ENCODE data around the gene MT1E.
"Not testable (repeated sequence)": the region's sequence is repeated elsewhere in the genome, so short reads cannot be mapped to it uniquely, and the experiment has no call there.

The MT1E gene

DNA sequence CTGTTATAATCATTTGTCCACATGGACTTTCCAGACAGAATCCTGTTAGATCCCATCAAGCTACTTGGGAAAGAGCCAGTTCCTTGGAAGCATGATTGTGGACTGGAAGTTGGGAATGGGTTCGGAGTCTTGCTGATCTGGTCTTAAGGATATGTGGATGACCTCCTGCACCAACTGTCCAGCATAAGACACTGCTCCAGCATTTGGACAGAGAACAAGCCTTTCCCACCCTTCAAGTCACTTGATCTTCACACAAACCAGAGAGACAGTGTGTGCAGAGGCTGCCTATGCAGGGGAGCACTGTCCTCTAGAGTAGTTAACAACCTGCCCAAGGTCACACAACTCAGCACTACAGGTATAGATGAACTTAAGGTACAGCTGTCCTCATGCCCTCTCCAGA, 20.3 kb downstream of the MT1E start:
- no peak for DNase-seq (ENCODE audit: low spot score)

- DNase-seq (ENCODE audit: low spot score): no peak
These were observed 22.3 kb downstream of the MT1E start for GRCh38 chr16:56647641-56648431.

- no peak for DNase-seq (ENCODE audit: low spot score)
These were observed 23.7 kb downstream of the MT1E start for GRCh38 chr16:56649271-56649670.

- DNase-seq (ENCODE audit: low spot score): no peak
These were observed 24.2 kb downstream of the MT1E start for GRCh38 chr16:56649820-56650219.

GRCh38 chr16:56651586-56651985, 26.0 kb downstream of the MT1E start, which contains the start of gene MT1B:
Gene MT1B, plus strand, starts transcription at chr16:56651886. Its CDS starts 68 bp downstream, at chr16:56651954.
- no peak for DNase-seq (ENCODE audit: low spot score)

DNA sequence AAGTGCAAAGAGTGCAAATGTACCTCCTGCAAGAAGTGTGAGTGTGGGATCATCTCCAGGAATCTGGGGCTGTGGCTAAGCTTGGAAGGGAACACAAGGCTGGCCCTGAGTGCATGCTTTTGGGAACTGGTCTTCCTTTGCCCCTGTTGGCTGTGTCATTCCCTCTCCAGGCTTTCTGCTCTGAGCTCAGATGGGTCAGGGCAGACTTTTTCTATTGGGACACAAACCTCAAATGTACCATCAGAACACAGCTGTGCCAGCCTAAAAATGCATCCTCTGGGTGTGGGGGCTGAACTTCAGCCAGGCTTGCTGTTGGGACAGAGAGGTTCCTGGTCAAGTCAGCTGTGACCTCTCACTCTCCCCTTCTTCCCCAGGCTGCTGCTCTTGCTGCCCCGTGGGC, 27.0 kb downstream of the MT1E start:
- no peak for DNase-seq (ENCODE audit: low spot score)

- DNase-seq (ENCODE audit: low spot score): no peak
These were observed 27.6 kb downstream of the MT1E start for GRCh38 chr16:56653218-56653617.

DNA sequence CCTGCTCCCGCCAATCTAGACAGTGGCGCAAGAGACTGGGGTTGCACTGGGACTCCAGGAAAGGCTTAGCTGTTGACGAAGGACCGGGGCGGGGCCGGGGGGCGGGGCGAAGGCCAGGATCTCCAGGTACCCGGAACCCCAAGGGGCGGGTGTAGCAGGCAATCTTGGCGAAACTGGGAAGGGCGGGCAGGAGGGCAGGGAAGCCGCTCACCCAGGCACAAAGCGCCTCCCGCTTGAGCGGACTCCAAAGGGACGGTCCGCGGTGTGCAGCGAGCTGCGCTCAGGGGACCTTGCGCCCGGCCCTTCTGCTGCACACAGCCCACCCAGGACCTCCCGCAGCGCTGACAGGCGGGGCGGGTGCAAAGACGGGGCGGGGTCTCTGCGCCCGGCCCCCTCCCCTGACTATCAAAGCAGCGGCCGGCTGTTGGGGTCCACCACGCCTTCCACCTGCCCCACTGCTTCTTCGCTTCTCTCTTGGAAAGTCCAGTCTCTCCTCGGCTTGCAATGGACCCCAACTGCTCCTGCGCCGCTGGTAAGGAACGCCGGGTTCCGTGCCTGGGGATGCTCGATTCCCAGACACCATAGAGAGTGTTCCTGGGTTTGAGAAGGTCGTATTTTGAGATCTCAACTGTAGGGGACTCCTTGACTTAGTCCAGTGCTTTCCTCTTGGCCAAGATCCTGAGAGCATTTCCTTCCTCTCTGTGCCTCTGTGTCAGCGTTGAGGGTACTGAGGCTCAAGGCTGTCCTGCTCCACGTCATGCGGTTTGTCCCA, 32.2 kb downstream of the MT1E start, which contains the start of gene MT1F:
Gene MT1F (plus strand): TSS at position 405 of the 772 bp plus-strand sequence. CDS start 100 bp downstream, at position 505.
- DNase-seq (ENCODE audit: low spot score): peak; percentile 67

DNA sequence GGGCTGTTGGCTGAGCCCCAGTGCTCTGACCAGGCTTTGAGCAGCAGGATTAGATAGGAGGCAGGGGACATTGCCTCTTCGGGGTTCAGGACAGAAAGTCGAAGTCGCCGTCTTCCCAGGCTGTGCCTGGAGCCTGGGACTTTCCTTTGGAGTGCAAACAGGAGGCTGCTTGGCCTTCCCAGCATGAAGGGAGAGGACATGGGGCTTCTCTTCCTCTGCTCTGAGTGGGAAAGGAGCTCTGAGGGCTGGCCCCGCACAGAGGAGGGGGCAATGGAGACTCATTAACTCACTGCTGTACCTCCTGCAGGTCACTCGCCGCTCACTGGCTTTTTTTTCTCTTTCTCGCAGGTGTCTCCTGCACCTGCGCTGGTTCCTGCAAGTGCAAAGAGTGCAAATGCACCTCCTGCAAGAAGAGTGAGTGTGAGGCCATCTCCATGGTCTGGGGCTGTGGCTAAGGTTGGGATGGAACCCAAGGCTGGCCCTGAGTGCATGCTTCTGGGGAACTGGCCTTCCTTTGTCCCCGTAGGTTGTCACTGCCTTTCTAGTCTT, 32.8 kb downstream of the MT1E start:
- no peak for DNase-seq (ENCODE audit: low spot score)

DNA sequence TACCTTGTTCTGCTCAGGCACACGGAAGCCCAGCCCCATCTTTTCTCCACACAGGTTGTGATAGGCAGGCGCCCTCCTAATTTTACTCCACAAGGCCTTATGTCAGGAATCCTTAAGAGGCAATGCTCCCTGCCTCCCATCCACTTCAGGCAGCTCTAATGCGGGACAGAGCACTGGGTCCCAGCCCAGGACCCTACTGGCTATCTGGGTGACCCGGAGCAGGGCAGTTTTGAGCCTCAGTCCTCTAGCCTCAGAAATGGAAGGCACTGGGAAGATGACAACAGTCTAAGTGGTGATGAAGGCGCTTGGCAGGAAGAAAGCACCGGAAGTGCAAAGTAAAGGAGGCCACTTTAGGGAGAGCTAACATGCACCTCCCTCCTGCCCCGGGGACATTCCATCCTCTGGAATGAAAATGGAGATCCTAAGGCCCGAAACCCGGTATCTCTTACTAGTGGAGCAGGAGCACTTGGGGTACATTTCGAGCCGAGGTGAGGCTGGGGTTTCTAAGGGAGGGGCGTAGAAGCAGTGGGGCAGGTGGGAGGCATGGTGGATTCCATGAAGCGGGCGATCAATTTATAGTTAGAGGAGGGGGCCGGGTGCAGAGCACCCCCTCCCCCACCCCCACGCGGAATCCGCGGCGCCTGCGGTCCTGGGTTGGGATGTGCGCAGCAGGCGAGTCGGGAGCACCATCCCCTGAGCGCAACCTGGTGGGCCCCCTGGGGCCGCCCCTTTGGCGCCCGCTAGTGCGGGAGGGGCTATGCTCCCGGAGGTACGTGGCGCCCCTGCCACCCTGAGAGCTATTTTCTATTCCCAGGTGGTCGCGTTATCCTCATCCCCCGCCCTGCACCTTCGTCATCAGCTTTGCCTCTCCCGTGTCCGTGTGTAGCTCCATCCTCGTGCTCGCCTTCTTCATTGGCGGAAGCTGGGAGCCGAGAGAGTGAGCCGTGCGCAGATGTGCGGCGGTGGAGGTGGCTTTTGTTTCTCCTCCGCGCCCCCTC, 37.1 kb downstream of the MT1E start:
- peak; percentile 21 for DNase-seq (ENCODE audit: low spot score)

GRCh38 chr16:56664506-56664905, 38.9 kb downstream of the MT1E start:
- DNase-seq (ENCODE audit: low spot score): no peak

DNA sequence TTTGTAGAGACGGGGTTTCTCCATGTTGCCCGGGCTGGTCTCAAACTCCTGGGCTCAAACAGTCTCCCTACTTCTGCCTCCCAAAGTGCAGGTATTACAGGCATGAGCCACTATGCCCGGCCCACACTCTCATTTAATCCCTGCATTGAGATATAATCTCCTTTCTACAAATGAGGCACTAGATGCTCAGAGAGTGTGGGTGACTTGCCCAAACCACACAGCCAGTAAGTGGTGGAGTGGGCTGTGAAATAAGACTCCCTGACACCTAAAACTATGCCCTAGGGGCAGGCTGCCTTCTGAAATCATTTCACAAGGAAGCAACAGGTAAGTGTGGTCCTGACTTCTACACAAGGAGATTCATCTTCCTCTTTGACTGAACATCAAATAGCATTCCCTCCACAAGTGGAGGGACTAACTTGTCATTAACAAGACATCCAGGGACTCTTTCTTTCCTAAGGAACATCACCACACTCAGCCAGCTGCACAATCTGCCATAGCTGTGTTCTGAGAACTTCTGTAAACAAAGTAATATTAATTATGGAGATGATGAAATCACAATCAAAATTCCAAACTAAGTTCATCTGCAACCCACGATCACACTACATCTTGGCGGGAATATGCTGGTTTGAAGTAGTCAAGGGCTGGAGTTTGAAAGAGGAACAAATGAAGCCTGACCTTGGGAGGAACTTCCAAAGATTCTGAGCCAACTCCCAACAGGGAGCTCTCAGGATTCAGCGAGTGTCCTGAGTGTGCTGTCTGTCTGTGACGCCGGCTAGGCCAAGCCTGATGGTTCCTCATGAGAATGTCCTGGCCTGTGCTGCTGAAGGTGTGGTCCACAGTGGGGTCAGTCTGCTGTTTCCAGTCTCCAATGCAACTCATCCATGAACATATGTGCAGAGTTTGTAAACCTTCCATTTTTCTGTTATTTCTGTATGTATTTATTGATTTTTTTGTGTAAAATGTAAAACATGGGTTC, 40.0 kb downstream of the MT1E start:
- not testable (repeated sequence) for DNase-seq (ENCODE audit: low spot score)

DNA sequence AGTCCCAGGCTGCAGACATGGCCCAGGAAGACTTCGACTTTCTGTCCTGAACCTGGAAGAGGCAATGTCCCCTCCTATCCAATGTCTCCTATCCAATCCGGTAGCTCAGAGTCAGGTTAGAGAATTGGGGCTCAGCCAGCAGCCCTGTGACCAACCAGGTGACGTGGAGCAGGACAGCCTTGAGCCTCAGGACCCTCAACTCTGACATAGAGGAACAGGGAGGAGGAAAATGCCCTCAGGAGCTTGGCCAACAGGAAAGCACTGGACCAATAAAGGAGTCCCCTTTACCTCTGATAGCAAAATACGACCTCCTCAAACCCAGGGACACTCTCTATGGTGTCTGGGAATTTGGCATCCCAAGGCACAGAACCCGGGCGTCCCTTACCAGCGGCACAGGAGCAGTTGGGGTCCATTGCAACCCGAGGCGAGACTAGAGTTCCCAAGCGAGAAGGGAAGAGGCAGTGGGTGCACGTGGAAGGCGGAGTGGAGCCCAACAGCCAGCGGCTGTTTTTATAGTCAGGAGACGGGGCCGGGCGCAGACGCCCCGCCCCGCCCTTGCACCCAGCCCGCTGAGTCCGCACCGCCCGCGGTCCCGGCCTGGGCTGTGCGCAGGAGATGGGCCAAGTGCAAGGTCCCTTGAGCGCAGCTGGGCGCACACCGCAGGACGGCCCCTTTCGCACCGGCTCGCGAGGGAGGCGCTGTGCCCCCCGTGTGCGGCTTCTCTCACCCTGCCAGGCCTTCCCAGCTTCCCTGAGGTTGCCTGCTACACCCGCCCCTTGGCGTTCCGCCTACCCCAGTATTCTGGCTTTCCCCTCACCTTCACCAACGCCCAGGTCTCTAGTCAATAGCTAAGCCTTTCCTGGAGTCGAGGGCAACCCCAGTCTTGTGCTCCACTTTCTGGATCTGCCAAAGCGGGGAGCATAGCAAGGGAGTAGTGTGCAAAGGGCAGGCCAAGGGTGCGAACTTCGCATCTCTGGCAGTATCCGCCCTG, 42.3 kb downstream of the MT1E start, which contains the start of gene MT1G:
Gene MT1G (minus strand): TSS at position 485 of the 991 bp plus-strand sequence. CDS start 72 bp downstream, at position 413.
- DNase-seq (ENCODE audit: low spot score): peak; percentile 52

GRCh38 chr16:56669005-56669839, 43.6 kb downstream of the MT1E start, which contains the start of gene MT1H:
Gene MT1H, plus strand, starts transcription at chr16:56669814. Its CDS starts 71 bp downstream, at chr16:56669885.
- no peak for DNase-seq (ENCODE audit: low spot score)

GRCh38 chr16:56669840-56670619, 44.4 kb downstream of the MT1E start:
- DNase-seq (ENCODE audit: low spot score): no peak

DNA sequence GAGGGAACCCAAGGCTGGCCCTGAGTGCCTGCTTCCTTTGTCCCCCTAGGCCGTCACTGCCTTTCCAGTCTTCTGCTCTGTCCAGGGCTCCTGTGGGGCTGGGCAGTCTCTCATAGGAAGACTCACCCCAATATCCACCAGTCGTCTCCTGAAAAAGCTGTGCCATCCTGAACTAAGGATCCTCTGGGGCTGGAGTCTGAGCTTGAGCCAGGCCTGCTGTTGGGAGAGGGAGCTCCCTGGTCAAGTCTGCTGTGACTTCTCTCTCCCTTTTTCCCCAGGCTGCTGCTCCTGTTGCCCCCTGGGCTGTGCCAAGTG, 45.0 kb downstream of the MT1E start:
- no peak for DNase-seq (ENCODE audit: low spot score)

- DNase-seq (ENCODE audit: low spot score): peak; percentile 33
These were observed 46.1 kb downstream of the MT1E start for GRCh38 chr16:56671691-56672090.

Data from Ammon's horn (tissue), 1 donor.